SU-DHL-6 (cell line): ENCODE data around the gene LSM3.

Experiments used
- EZH2phosphoT487 ChIP-seq: fragments of 200-600 bp; sonication (generic), shearing (Covaris generic); conservative IDR thresholded peaks from 2 replicates; pipeline ENCODE4 v1.6.1; 2018; ENCODE audit warnings: mild to moderate bottlenecking, antibody characterized with exemption, low read length, moderate library complexity, mixed read lengths
- TF ChIP-seq, protein P1 (sequence below): fragments of 200-600 bp; sonication (generic); IDR thresholded peaks from one replicate; pipeline ENCODE4 v1.5.1; 2017; ENCODE audit warnings: antibody characterized with exemption, mild to moderate bottlenecking, low read length, moderate library complexity; ENCODE audit not compliant: insufficient read depth, poor library complexity, severe bottlenecking

DNA sequence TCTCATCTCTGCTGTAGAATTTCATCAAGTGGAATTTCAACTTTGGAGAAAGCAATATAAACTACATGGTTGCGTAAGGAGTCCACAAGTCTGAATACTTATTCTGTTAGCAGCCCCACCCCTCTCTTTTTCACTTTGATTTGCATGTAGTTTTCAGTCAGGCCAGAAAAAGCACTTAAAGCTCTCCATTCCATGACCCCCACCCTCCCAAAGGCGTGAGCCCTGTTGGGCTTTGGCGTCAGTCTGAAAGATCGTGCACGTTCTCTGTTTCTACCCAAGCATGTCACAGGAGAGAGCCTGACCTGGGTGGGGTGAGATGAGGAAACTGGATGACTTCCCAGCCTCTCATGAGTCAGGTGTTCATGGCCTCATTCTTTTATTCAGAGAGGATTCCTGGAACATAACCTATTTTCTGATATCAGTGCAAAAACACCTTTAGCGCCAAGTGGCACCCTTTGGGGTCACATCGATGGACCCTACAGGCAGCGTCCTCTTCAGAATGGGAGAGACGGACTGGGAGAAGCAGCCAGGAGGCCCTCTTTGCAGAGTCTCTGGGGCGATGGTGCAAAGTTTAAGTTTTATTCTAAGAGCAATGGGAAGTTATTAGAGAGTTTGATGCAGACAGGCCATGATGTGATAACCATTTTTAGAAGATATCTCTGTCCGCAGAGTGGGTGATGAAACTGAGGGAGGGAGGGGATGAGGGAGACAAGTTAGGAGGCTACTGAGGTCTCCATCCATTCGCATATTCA is 55.8 kb downstream of the LSM3 start:
- TF ChIP-seq, protein P1, sequence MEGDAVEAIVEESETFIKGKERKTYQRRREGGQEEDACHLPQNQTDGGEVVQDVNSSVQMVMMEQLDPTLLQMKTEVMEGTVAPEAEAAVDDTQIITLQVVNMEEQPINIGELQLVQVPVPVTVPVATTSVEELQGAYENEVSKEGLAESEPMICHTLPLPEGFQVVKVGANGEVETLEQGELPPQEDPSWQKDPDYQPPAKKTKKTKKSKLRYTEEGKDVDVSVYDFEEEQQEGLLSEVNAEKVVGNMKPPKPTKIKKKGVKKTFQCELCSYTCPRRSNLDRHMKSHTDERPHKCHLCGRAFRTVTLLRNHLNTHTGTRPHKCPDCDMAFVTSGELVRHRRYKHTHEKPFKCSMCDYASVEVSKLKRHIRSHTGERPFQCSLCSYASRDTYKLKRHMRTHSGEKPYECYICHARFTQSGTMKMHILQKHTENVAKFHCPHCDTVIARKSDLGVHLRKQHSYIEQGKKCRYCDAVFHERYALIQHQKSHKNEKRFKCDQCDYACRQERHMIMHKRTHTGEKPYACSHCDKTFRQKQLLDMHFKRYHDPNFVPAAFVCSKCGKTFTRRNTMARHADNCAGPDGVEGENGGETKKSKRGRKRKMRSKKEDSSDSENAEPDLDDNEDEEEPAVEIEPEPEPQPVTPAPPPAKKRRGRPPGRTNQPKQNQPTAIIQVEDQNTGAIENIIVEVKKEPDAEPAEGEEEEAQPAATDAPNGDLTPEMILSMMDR = no peak
- no peak for TF ChIP-seq EZH2phosphoT487
